GM10248 (cell line): ENCODE results near the gene PPP2R2C.

Source experiments
- CTCF ChIA-PET: fragments of 300-600 bp; sonication (Branson Sonifier 250); formaldehyde crosslinking; extraction: SDS; loops from one replicate; lab custom pipeline; 2021; ENCODE audit warnings: antibody characterized with exemption; lab: Yijun Ruan, JAX
- POLR2A ChIA-PET: fragments of 350-650 bp; sonication (Branson Sonifier 250); formaldehyde crosslinking; extraction: SDS; loops from one replicate; lab custom pipeline; 2020; ENCODE audit warnings: antibody characterized with exemption; lab: Yijun Ruan, JAX
- DNase-seq: peaks from one replicate; pipeline ENCODE4 v3.0.0; 2012; ENCODE audit errors: extremely low spot score
- TF ChIP-seq, protein P1 (sequence below): IDR thresholded peaks from 2 replicates; pipeline ENCODE4 v1.5.1; 2012; ENCODE audit warnings: mild to moderate bottlenecking, low read depth; ENCODE audit errors: extremely low read depth, missing control alignments, control extremely low read depth

The PPP2R2C gene

DNA sequence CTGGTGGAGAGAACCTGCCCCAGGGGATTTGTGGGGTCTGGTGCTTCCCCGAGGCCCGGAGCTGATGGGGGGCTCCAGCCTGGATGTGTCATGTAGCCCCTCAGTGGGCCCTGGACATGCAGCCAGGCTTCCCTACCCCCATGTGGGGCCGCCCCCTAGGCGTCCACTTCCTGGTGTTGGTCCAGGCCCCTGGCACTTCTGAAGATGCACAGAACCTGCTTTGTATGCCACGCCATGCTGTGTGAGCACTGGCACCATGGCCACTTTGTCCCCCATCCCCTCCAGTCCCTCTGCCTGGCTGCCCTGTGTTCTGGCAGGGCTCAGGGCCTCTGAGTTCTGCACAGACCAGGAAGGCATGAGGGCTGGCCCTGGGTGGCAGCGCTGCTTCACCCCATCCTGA, 173.6 kb downstream of the PPP2R2C start:
- DNase-seq: no peak
- TF ChIP-seq, protein P1, sequence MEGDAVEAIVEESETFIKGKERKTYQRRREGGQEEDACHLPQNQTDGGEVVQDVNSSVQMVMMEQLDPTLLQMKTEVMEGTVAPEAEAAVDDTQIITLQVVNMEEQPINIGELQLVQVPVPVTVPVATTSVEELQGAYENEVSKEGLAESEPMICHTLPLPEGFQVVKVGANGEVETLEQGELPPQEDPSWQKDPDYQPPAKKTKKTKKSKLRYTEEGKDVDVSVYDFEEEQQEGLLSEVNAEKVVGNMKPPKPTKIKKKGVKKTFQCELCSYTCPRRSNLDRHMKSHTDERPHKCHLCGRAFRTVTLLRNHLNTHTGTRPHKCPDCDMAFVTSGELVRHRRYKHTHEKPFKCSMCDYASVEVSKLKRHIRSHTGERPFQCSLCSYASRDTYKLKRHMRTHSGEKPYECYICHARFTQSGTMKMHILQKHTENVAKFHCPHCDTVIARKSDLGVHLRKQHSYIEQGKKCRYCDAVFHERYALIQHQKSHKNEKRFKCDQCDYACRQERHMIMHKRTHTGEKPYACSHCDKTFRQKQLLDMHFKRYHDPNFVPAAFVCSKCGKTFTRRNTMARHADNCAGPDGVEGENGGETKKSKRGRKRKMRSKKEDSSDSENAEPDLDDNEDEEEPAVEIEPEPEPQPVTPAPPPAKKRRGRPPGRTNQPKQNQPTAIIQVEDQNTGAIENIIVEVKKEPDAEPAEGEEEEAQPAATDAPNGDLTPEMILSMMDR: no peak
- ChIA-PET CTCF (no interaction called here), POLR2A (no interaction called here)

DNA sequence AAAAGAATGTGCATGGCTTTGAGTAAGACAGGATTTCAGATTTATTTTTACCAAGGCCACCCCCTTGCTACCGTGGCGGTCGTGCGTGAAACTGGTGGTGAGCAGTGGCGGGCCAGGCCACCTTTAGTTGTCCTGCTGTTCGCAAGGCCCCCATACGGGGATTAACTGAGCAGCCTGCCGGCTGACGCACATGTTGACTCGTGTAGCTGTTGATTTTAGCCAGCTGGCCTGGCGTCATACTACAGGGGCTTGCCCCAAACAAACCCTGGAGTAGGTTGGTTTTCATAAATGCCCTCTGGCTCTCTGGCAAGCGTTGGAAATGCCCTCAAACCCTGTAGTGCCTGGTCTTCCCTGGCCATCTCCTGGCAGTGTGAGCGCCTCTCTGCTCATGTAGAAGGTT, 174.4 kb downstream of the PPP2R2C start:
- CTCF ChIA-PET: no interaction called here
- POLR2A ChIA-PET: no interaction called here
- TF ChIP-seq, protein P1: no peak
- DNase-seq: no peak

DNA sequence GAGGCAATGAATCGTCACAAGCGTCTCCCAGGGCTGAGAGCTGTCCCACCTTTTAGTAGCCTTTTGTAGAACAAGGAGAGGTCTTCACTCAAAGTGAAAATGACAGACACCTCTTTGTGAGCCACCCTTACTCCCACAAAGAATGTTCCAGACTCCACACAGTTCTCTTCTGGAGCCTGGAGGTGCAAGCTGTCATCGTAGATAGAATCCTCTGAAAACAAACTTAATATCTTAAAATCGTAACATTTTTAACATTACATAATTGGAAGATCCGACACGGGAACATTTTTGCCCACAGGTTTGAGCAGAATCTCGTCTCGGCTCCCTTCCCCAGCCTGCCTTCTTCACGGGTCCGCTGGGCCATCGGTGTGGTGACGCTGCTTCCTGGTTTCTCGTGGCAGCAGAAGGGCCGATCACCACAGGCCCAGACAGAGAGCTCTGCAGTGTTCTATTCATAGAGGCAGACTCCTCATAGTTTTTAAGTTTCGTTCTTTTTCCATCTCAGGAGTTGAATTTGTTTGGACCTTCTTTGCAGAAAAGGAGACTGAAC, 175.1 kb downstream of the PPP2R2C start:
- DNase-seq: no peak
- ChIA-PET CTCF (interaction anchor here (1.2 to 1.8 kb wide), 4 partner anchors 12 to 33 kb away, joined by 3 to 6 read pairs (median 4); no protein-coding TSS in a partner anchor), POLR2A (no interaction called here)
- TF ChIP-seq, protein P1: no peak

GRCh38 chr4:6296026-6296425, 176.4 kb downstream of the PPP2R2C start:
- POLR2A ChIA-PET: no interaction called here
- TF ChIP-seq, protein P1: no peak
- no peak for DNase-seq
- CTCF ChIA-PET: interaction anchor here (0.7 to 1.8 kb wide), 5 partner anchors 14 to 45 kb away, joined by 3 to 6 read pairs (median 3); no protein-coding TSS in a partner anchor

- TF ChIP-seq, protein P1: no peak
- POLR2A ChIA-PET: no interaction called here
- CTCF ChIA-PET: interaction anchor here (0.7 to 1.8 kb wide), 5 partner anchors 14 to 44 kb away, joined by 3 to 6 read pairs (median 3); no protein-coding TSS in a partner anchor
- DNase-seq: no peak
These were observed 176.9 kb downstream of the PPP2R2C start for GRCh38 chr4:6295495-6295894.

- TF ChIP-seq, protein P1: no peak
- CTCF ChIA-PET: interaction anchor here (1.5 to 1.7 kb wide), 3 partner anchors 36 to 44 kb away, joined by 3 to 6 read pairs (median 4); no protein-coding TSS in a partner anchor
- POLR2A ChIA-PET: no interaction called here
- DNase-seq: no peak
These were observed 177.6 kb downstream of the PPP2R2C start for GRCh38 chr4:6294705-6295421.
